Endodermal cell (in vitro differentiated cells): ENCODE data around the gene XKR7. TPM values are rescaled to one million over a fixed set of nuclear protein-coding genes. Genes with fewer than 3 reads are reported as not detected.
A peak's percentile ranks its signal among the peaks of the same experiment; 100 is the strongest.

ENCODE experiments used
- DNase-seq: peaks from one replicate; pipeline ENCODE4 v3.0.0-alpha.2; 2017
- H3K27ac ChIP-seq: 2 replicates; pipeline ENCODE4 v1.5.1; 2013; ENCODE audit warnings: mild to moderate bottlenecking, low read depth, low read length, moderate library complexity
- H3K27me3 ChIP-seq: 2 replicates; pipeline ENCODE4 v1.6.1; 2013; ENCODE audit warnings: mild to moderate bottlenecking, low read length, moderate library complexity; ENCODE audit not compliant: insufficient read depth, control insufficient read depth, poor library complexity, severe bottlenecking
- H3K36me3 ChIP-seq: 2 replicates; pipeline ENCODE4 v1.7.0; 2013; ENCODE audit warnings: mild to moderate bottlenecking, low read length, moderate library complexity; ENCODE audit not compliant: control insufficient read depth, insufficient read depth
- H3K4me1 ChIP-seq: one replicate; pipeline ENCODE4 v1.7.0; 2013; ENCODE audit warnings: low read length; ENCODE audit not compliant: control insufficient read depth, insufficient read depth
- H3K4me3 ChIP-seq: 2 replicates; pipeline ENCODE4 v1.5.1; 2013; ENCODE audit warnings: mild to moderate bottlenecking, low read length, moderate library complexity
- H3K9ac ChIP-seq: 2 replicates; pipeline ENCODE4 v1.6.1; 2013; ENCODE audit warnings: mild to moderate bottlenecking, low read length, moderate library complexity; ENCODE audit not compliant: poor library complexity, severe bottlenecking; ENCODE audit errors: extremely low read depth
- H3K9me3 ChIP-seq: 2 replicates; pipeline ENCODE4 v1.6.1; 2013; ENCODE audit warnings: mild to moderate bottlenecking, low read length, moderate library complexity; ENCODE audit not compliant: control insufficient read depth
- H3K27ac Mint-ChIP-seq: 2 replicates; pipeline ENCODE4 v1.8.0; 2020; ENCODE audit warnings: mixed read lengths
- H3K27me3 Mint-ChIP-seq: 2 replicates; pipeline ENCODE4 v1.8.0; 2021; ENCODE audit warnings: mild to moderate bottlenecking, mixed read lengths; ENCODE audit not compliant: insufficient read depth
- H3K36me3 Mint-ChIP-seq: 2 replicates; pipeline ENCODE4 v1.8.0; 2020; ENCODE audit warnings: low read depth, mixed read lengths
- H3K4me1 Mint-ChIP-seq: 2 replicates; pipeline ENCODE4 v1.8.0; 2020; ENCODE audit warnings: mixed read lengths
- H3K4me3 Mint-ChIP-seq: 2 replicates; pipeline ENCODE4 v1.8.0; 2020; ENCODE audit warnings: mild to moderate bottlenecking, moderate library complexity, mixed read lengths
- H3K9me3 Mint-ChIP-seq: 2 replicates; pipeline ENCODE4 v1.8.0; 2020; ENCODE audit warnings: mild to moderate bottlenecking, mixed read lengths
- WGBS, 2 experiments: methylation state at CpG; one replicate each; pipeline versions ENCODE4 v1.1.5 to v1.1.7; 2013; ENCODE audit warnings: missing lambda C conversion rate in 2 of 2, mixed read lengths in 1 of 2; ENCODE audit not compliant: insufficient coverage in 1 of 2, insufficient read length in 1 of 2; 5-methylcytosine and 5-hydroxymethylcytosine counted together
- long read RNA-seq, 4 experiments: library from polyadenylated mRNA in 2 of 4; library from RNA in 1 of 4; library from capped mRNA in 1 of 4; stranded (forward) in 3 of 4; unstranded in 1 of 4; transcript quantifications; one replicate each; pipeline ENCODE4 v2.0.0, GENCODE V29; 2020 to 2021; ENCODE audit warnings: inconsistent platforms in 1 of 4
- polyA plus RNA-seq, 2 experiments: library from polyadenylated mRNA; stranded (reverse); fragments of 50-300 nt; gene quantifications; one replicate each; pipeline ENCODE4 v1.2.3, GENCODE V29; 2013
- total RNA-seq, 2 donors: library from RNA; stranded (reverse); fragmentation: NEBNext Ultra II Directional in 1 of 2; extraction: Animal tissue kit (Norgen Biotek cat#: 25700) in 1 of 2; gene quantifications; 2 replicates in 1 of 2; 3 replicates in 1 of 2; pipeline ENCODE4 v1.2.1, GENCODE V29; 2021
- TF ChIP-seq, protein P1 (sequence below): fragments of 200-600 bp; sonication (generic); conservative IDR thresholded peaks from 2 replicates; pipeline ENCODE4 v1.5.0; 2021; ENCODE audit warnings: antibody characterized with exemption, mild to moderate bottlenecking

XKR7 gene, protein sequence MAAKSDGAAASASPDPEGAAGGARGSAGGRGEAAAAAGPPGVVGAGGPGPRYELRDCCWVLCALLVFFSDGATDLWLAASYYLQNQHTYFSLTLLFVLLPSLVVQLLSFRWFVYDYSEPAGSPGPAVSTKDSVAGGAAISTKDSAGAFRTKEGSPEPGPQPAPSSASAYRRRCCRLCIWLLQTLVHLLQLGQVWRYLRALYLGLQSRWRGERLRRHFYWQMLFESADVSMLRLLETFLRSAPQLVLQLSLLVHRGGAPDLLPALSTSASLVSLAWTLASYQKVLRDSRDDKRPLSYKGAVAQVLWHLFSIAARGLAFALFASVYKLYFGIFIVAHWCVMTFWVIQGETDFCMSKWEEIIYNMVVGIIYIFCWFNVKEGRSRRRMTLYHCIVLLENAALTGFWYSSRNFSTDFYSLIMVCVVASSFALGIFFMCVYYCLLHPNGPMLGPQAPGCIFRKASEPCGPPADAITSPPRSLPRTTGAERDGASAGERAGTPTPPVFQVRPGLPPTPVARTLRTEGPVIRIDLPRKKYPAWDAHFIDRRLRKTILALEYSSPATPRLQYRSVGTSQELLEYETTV
- 1 to 10 TPM; 2.7 to 3.1 TPM for total RNA-seq
- 3.9 TPM for polyA plus RNA-seq (2013, experiment 1 of 2)
- 3.4 TPM for polyA plus RNA-seq (2013, experiment 2 of 2)
- long read RNA-seq, experiment 1, partial matches to known transcripts, result 0 of 1 reads
- long read RNA-seq, experiment 1, other reads (novel, unspliced or antisense), result 1 of 1 reads
- long read RNA-seq, experiment 2, full-length matches to known transcripts, result 1 of 4 reads
- long read RNA-seq, experiment 2, partial matches to known transcripts, result 0 of 4 reads
- long read RNA-seq, experiment 2, other reads (novel, unspliced or antisense), result 3 of 4 reads
- long read RNA-seq, experiment 3, result 0 reads
- long read RNA-seq, experiment 4, result 0 reads

DNA sequence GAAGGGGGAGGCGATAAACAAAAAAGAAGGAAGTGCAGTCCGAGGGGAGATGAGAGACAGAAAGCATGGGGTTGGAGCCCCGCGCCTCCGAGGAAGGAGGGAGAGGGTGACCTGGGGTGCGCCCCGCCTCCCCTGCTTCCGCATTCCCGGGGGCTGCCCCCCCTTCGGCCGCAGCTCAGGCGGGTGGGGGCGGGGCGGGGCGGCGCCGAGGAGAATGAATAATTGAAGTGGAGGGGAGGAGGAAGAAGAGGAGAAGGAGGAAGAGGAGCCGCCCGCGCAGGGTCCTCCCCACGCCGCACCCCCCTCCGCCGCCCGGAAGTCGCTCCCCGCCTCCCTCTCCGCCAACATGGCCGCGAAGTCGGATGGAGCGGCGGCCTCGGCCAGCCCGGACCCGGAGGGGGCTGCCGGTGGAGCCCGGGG is at the start of gene XKR7:
TSS of gene XKR7 (plus strand) at position 322 of the 420 bp plus-strand sequence. CDS start at position 347, 25 bp downstream.
- peaks cover 13% of the 10 kb centered on the region for H3K4me1 ChIP-seq
- no peak within 1 kb of the TSS for H3K27ac ChIP-seq
- no peaks in the 10 kb centered on the region for H3K36me3 Mint-ChIP-seq
- peaks cover 77% of the 10 kb centered on the region for H3K27me3 Mint-ChIP-seq
- TF ChIP-seq, protein P1, sequence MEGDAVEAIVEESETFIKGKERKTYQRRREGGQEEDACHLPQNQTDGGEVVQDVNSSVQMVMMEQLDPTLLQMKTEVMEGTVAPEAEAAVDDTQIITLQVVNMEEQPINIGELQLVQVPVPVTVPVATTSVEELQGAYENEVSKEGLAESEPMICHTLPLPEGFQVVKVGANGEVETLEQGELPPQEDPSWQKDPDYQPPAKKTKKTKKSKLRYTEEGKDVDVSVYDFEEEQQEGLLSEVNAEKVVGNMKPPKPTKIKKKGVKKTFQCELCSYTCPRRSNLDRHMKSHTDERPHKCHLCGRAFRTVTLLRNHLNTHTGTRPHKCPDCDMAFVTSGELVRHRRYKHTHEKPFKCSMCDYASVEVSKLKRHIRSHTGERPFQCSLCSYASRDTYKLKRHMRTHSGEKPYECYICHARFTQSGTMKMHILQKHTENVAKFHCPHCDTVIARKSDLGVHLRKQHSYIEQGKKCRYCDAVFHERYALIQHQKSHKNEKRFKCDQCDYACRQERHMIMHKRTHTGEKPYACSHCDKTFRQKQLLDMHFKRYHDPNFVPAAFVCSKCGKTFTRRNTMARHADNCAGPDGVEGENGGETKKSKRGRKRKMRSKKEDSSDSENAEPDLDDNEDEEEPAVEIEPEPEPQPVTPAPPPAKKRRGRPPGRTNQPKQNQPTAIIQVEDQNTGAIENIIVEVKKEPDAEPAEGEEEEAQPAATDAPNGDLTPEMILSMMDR, result no peak
- H3K4me1 Mint-ChIP-seq, result peaks cover 42% of the 10 kb centered on the region
- no peak within 1 kb of the TSS for H3K27ac Mint-ChIP-seq
- H3K27me3 ChIP-seq, result peaks cover 52% of the 10 kb centered on the region
- H3K9ac ChIP-seq, result no peak within 1 kb of the TSS
- no peaks in the 10 kb centered on the region for H3K9me3 Mint-ChIP-seq
- H3K9me3 ChIP-seq, result no peaks in the 10 kb centered on the region
- H3K4me3 ChIP-seq, result peak within 1 kb of the TSS; percentile 64
- no peaks in the 10 kb centered on the region for H3K36me3 ChIP-seq
- DNase-seq, result peak; percentile 79
- H3K4me3 Mint-ChIP-seq, result peak within 1 kb of the TSS; percentile 74
- WGBS, 2 experiments, result 1 to 20% methylated on average over 1 to 33 of the region's 38 CpGs

DNA sequence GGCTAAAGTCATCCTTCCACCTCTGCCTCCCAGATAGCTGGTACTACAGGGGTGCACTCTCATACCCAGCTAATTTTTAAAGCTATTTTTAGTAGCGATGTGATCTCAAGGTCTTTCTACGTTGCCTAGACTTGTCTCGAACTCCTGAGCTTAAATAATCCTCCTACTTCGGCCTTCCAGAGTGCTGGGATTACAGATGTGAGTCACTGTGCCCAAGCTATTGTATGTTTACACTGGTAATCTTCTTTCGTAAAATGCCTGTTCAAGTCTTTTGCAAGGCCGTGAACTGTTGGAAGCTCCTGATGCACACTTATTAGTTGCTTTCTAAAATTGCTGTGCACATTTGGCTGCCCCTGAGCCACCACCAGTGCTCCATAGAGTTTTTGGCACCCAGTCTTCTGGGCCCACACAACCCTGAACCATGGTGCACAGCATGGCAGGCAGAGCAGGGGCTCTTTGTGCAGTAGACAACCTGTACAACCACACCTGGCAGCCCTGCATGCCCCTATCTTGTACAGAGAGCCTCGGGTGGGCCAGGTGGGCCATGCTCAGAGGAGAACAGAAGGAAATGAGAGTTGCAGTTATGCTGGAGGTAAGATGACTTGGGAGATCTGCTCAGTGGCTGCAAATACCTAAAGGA is 49.4 kb upstream of the XKR7 start:
- Histone ChIP-seq H3K4me3 (no peak overlapping the region), H3K9ac (no peak overlapping the region), H3K27me3 (no peaks in the 10 kb centered on the region), H3K27ac (no peak overlapping the region), H3K9me3 (peaks cover 6% of the 10 kb centered on the region), H3K4me1 (no peaks in the 10 kb centered on the region), H3K36me3 (no peaks in the 10 kb centered on the region)
- TF ChIP-seq, protein P1, result no peak
- no peak overlapping the region for H3K27ac Mint-ChIP-seq
- H3K4me1 Mint-ChIP-seq, result peaks cover 4% of the 10 kb centered on the region
- no peaks in the 10 kb centered on the region for H3K9me3 Mint-ChIP-seq
- H3K36me3 Mint-ChIP-seq, result no peaks in the 10 kb centered on the region
- no peak overlapping the region for H3K4me3 Mint-ChIP-seq
- H3K27me3 Mint-ChIP-seq, result no peaks in the 10 kb centered on the region
- 92 to 97% methylated on average over 6 to 7 of the region's 7 CpGs for WGBS, 2 experiments
- peak; percentile 35 for DNase-seq

DNA sequence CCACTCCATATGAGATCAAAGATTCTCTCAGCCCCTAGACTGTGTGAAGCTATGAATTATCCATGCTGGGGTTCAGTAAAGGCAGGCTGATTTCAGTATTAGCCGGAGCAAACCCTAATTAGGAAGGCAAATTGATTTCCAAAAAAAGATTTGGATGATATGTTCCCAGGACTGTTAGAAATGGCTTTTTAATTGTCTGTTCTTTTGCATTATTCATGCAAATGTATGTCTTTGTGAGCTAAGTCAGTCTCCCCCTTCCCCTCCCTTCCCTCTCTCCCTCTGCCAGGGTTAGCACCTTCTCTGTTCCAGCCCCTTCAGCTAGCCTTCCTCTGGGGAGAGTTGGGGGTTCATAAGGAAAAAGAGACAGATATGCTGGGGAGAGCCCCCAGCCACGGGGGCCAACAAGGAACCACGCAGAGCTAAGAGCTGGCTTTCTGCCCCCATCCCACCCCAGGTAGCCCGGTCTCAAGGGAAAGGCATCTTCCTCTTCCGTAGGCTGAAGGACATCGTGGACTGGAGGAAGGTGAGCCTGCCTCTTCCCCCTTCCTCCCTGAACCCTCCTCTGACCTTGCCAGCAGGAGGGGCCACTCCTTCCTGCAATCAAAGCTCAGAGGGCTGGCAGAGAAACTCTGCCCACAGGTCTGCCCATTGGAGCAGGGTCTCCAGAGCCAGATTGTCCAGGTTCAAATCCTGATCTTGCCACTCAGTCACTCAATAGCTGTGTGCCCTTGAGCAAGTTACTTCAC is 48.4 kb upstream of the XKR7 start:
- no peak overlapping the region for H3K27ac Mint-ChIP-seq
- TF ChIP-seq, protein P1, result no peak
- Histone ChIP-seq H3K27me3 (no peaks in the 10 kb centered on the region), H3K4me3 (no peak overlapping the region), H3K9me3 (peaks cover 6% of the 10 kb centered on the region), H3K36me3 (no peaks in the 10 kb centered on the region), H3K27ac (no peak overlapping the region), H3K9ac (no peak overlapping the region), H3K4me1 (no peaks in the 10 kb centered on the region)
- H3K27me3 Mint-ChIP-seq, result no peaks in the 10 kb centered on the region
- 20 to 59% methylated on average over 2 to 6 of the region's 6 CpGs for WGBS, 2 experiments
- no peaks in the 10 kb centered on the region for H3K36me3 Mint-ChIP-seq
- H3K4me3 Mint-ChIP-seq, result no peak overlapping the region
- peaks cover 6% of the 10 kb centered on the region for H3K4me1 Mint-ChIP-seq
- H3K9me3 Mint-ChIP-seq, result no peaks in the 10 kb centered on the region
- DNase-seq, result peak; percentile 44
